ENCODE data around the gene PIK3R3. TPM values are rescaled to one million over a fixed set of nuclear protein-coding genes. Genes with fewer than 3 reads are reported as not detected.

Gene PIK3R3
- total and polyA plus RNA-seq, 9 of the 15 experiments (the other 6 are each of a cell fraction or from before 2014, with no cell fraction given), result 1.4 to 7.7 (median 4.6) TPM

DNA sequence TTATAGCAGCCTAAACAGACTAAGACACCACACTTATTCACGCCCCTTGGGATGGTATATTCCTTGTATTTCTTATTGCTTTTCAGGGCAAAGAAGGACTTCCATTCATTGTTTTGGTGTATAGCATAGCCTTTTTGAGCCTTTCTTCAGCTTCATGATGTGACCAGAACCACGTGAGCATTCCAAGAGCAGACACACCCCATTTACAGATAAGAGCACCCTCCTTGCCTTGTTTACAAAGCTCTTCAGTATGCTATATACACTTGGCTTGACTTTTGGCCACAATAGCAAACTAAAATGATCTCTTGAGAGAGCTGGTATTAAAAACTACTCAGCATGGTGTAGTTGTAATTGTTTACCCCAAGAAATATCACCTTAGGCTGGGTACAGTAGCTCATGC, 78.7 kb downstream of the PIK3R3 start (continued):
- TF ChIP-seq, protein P1, sequence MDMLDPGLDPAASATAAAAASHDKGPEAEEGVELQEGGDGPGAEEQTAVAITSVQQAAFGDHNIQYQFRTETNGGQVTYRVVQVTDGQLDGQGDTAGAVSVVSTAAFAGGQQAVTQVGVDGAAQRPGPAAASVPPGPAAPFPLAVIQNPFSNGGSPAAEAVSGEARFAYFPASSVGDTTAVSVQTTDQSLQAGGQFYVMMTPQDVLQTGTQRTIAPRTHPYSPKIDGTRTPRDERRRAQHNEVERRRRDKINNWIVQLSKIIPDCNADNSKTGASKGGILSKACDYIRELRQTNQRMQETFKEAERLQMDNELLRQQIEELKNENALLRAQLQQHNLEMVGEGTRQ (CRISPR knock-in tag; IDR thresholded peaks at IDR 0.05), result peak; percentile 86
- TF ChIP-seq TEAD1 (CRISPR knock-in tag; IDR thresholded peaks at IDR 0.05) (peak in 1 of 2 experiments; percentile 83; a peak in 2 of 4 replicates), SIN3A (IDR thresholded peaks at IDR 0.05; ENCODE audit: borderline replicate concordance in 2 of 2, control insufficient read depth in 1 of 2, low read depth in 2 of 2, low read length in 2 of 2) (no peak; a peak in 1 of 4 replicates), ZBTB43 (CRISPR knock-in tag; IDR thresholded peaks at IDR 0.05) (no peak), FOXA1 (IDR thresholded peaks at IDR 0.05; ENCODE audit: borderline replicate concordance) (no peak), FOS (IDR thresholded peaks at IDR 0.05; ENCODE audit: extremely low read depth, insufficient read length) (no peak), MBD2 (IDR thresholded peaks at IDR 0.05; ENCODE audit: borderline replicate concordance, low read depth) (no peak), SAP30 (IDR thresholded peaks at IDR 0.05; ENCODE audit: borderline replicate concordance, insufficient read depth, low read depth, low read length, poor library complexity, severe bottlenecking) (no peak), RFX7 (CRISPR knock-in tag; IDR thresholded peaks at IDR 0.05) (no peak), TEAD4 (IDR thresholded peaks at IDR 0.05; ENCODE audit: low read length) (0 out of 2 replicates have a peak, but pooled peaks have one; percentile 36), TEAD4 (CRISPR knock-in tag; IDR thresholded peaks at IDR 0.05; ENCODE audit: borderline replicate concordance) (no peak), KAT8 (IDR thresholded peaks at IDR 0.05; ENCODE audit: low read depth) (no peak), ZNF384 (IDR thresholded peaks at IDR 0.05; ENCODE audit: low read depth, low read length) (no peak), SIX5 (IDR thresholded peaks at IDR 0.05; ENCODE audit: borderline replicate concordance in 1 of 2, insufficient read depth in 1 of 2, low read depth in 1 of 2, low read length in 2 of 2) (no peak), EP300 (IDR thresholded peaks at IDR 0.05; ENCODE audit: low read length) (peak; percentile 14; the same call in 1 of the 2 replicates), ZNF707 (CRISPR knock-in tag; conservative IDR thresholded peaks at IDR 0.05) (no peak), THAP7 (CRISPR knock-in tag; IDR thresholded peaks at IDR 0.05) (no peak), TSC22D4 (tag; IDR thresholded peaks at IDR 0.05) (no peak), ETV1 (tag; conservative IDR thresholded peaks at IDR 0.05; ENCODE audit: low read depth) (no peak), TEAD2 (tag; IDR thresholded peaks at IDR 0.05) (0 out of 2 replicates have a peak, but pooled peaks have one; percentile 54)
- TF ChIP-seq, protein P2, sequence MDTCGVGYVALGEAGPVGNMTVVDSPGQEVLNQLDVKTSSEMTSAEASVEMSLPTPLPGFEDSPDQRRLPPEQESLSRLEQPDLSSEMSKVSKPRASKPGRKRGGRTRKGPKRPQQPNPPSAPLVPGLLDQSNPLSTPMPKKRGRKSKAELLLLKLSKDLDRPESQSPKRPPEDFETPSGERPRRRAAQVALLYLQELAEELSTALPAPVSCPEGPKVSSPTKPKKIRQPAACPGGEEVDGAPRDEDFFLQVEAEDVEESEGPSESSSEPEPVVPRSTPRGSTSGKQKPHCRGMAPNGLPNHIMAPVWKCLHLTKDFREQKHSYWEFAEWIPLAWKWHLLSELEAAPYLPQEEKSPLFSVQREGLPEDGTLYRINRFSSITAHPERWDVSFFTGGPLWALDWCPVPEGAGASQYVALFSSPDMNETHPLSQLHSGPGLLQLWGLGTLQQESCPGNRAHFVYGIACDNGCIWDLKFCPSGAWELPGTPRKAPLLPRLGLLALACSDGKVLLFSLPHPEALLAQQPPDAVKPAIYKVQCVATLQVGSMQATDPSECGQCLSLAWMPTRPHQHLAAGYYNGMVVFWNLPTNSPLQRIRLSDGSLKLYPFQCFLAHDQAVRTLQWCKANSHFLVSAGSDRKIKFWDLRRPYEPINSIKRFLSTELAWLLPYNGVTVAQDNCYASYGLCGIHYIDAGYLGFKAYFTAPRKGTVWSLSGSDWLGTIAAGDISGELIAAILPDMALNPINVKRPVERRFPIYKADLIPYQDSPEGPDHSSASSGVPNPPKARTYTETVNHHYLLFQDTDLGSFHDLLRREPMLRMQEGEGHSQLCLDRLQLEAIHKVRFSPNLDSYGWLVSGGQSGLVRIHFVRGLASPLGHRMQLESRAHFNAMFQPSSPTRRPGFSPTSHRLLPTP (IDR thresholded peaks at IDR 0.05; ENCODE audit: borderline replicate concordance, extremely low read depth, insufficient read length), result no peak
- TF ChIP-seq, protein P3, sequence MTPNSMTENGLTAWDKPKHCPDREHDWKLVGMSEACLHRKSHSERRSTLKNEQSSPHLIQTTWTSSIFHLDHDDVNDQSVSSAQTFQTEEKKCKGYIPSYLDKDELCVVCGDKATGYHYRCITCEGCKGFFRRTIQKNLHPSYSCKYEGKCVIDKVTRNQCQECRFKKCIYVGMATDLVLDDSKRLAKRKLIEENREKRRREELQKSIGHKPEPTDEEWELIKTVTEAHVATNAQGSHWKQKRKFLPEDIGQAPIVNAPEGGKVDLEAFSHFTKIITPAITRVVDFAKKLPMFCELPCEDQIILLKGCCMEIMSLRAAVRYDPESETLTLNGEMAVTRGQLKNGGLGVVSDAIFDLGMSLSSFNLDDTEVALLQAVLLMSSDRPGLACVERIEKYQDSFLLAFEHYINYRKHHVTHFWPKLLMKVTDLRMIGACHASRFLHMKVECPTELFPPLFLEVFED (CRISPR knock-in tag; conservative IDR thresholded peaks at IDR 0.05), result no peak

Data from K562 (cell line).